HK-2 (cell line): ENCODE results near the gene SMIM21.

Source experiments
- DNase-seq: peaks from one replicate; pipeline ENCODE4 v3.0.0-alpha.2; 2018; ENCODE audit not compliant: unreplicated experiment

Gene SMIM21

DNA sequence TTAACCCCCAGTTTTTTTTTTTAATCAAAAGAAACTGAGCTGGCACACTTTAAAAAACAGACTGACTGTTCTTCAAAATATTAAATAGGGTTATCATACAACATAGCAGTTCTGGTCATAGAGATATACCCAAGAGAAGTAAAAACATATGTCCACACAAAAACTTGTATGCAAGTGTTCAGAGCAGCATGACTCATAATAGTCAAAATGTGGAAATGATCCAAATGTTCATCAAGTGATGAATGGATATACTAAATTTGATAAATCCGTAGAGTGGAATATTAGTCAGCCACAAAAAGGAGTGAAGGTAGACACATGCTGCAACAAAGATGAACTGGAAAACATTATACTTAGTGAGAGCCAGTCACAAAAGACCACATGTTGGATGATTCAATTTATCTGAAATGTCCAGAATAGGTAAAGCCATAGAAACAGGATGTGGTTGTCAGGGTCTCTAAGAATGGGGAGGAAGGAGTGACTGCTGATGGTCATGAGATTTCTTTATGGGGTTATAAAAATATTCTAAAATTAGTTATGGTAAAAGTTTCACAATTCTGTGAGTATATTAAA is 5.1 kb downstream of the SMIM21 start:
- no peak for DNase-seq

DNA sequence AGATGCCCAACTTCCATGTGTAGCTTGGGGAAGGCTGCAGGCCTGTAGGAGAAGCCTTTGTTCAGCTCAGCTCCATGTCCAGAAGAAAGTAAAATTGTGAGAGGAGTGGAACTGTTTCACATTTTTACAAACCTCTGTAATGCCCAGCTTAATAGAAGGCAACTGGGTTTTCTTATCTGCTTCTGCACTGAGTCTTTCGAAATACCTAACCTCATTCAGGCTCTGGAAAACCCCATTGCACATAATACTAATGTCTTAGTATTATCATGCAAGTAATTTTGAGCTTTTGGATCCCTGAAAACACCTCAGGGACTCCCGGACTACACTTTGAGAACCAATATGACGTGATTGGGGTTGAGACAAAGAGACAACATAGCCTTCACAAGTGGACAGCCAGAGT is 5.8 kb downstream of the SMIM21 start:
- DNase-seq: no peak

DNA sequence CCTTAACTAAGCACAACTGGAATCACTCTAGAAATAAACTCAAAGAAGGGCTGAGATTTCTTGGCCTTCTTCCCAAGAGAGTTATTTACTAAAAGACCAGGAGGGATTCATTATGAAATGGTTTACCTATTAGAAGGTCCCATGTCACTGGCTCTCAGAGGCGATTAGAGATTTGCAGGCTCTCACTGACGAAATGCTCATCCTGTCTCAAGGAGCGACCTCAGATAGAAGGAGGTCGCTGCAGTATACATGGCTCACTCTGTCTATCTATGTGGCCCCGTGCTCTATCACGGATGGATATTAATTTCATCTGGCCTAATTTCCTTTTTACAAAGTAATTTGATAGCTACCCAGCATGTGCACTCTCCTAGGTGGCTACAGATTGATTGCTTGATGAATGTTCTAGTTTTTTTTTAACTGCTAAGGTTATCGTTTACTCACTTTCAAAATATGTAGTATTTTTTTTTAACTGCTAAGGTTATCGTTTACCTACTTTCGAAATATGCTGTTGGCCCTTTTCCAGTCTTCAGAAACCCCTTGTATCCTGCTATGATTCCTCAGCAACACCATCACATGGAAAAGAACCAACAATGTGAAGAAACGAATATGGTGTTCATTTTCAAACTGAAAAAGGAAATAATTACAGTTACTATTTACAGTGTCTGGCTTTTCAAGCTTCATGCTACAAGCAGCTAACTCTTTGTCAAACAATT is 9.1 kb downstream of the SMIM21 start:
- no peak for DNase-seq

DNA sequence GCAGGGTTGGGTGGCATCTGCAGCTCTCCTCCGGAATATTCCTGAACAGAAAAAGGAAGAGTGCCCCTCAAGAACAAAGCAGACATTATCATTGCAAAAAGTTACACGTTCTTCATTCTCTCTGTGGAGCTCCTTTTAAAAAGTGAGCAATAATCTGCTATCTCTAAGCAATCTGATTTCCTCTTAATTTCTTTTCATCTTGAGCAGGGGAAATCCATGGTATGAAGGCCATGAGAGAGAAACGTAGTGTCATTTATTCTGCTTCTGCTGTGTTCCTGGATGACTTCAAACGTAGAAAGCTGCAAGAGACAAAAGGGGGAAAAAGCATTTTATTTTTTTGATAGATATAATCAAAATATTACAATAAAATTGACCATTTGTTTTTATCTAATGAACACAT is 16.9 kb downstream of the SMIM21 start:
- no peak for DNase-seq

DNA sequence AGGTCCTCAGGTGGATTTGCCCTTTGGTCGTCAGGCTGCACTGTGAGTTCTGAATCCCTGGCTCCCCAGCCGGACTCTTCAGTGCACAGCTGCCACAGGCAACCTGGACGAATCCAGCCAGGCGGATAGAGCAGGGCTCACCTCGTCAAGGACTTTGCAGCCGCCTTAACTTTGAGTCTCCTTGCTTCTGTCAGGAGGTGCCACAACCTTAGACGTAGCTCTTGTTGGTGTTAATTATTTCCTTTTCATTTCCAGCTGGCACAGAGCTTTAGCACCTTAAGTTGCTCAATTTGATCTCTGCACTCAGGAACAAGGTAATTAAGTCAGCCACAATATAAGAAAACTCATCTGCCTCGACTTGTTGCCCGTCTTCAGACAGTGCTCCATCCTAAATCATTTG is 17.7 kb downstream of the SMIM21 start:
- DNase-seq: no peak

DNA sequence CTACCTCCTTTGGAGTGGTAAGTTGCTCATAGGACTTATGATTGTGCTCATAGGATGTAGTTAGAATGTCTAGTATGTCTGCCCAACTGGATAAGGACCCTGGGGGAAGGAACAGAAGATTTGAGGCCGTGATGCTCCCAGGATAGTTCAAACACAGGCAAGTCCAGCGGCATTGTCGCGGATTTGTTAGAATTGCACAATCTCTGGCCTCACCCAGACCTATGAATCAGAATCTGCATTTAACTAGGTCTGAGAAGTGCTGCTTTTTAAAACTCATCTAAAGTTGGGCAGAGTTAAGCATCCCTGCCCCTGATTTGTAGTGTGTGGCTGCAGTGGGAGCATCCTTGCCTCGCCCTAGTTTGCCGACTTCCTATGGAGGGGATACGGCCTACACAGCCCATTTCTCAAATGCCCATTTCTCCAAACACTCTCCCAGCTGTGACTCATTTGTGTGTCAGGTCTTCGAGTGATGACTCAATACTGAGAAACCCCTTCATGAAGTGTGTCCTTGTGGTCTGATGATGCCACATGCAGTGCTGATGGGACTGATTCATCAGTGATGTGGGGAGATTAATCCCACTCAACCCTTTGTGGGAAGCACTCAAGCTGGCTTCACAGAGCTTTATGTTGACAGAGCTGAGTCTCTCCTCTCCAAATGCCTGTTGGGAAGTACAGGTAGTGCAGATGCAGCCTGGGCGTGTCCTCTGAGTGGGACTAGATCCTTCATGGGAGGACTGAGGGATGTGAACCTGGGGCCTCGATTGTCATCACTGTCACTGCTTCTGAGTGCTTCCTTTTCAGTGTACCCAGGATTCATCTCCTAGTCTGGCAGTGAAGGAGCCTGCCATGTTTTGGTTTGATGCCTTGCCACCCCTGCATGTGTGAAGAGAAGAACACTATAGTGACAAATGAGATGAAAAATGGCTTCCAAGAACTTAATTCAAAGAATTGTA is 18.7 kb downstream of the SMIM21 start:
- peak; percentile 57 for DNase-seq

DNA sequence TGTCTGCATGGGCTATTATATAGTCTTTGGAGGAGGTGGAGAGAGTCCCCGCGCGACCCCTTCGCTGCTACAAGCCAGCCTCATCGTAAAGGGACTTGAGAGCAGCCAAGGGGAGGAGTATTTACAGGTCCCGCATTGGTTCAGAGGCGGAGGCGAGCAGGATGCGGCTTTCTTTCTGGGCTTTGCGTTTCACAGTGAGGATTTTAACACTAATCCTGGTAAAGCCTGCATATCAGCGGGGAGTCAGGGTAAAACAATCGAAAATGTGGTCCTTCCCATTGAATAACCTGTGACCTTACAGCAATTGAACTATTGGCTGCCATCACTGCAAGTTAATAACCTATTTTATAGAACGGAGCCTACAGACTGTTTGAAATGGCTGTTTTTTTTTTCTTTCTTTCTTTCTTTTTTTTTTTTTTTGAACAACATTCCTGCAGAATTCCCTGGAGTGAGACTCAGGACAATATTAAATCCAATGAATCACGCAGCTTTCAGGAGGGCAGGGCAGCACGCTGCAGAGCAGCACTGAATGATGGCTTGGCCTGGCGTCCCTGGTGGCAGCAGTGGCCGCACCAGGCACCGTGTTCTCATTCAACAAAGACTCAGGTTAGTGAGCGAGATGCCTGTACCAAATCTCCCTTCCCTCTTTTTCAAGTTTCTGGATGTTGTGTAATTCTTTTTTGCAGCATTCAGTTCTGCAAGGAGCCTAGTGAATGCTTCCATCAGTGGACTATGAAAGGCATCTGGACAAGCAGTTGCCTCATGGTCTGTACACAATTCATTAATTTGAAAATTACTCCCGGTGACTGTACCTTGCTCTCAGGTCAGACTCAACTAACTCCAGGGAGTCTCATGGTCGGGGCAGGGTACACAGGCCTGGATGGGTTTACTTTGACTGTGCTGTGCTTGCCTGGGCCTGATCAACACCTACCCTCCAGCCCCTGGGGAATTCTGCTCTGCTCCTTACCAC is 19.8 kb downstream of the SMIM21 start:
- no peak for DNase-seq

DNA sequence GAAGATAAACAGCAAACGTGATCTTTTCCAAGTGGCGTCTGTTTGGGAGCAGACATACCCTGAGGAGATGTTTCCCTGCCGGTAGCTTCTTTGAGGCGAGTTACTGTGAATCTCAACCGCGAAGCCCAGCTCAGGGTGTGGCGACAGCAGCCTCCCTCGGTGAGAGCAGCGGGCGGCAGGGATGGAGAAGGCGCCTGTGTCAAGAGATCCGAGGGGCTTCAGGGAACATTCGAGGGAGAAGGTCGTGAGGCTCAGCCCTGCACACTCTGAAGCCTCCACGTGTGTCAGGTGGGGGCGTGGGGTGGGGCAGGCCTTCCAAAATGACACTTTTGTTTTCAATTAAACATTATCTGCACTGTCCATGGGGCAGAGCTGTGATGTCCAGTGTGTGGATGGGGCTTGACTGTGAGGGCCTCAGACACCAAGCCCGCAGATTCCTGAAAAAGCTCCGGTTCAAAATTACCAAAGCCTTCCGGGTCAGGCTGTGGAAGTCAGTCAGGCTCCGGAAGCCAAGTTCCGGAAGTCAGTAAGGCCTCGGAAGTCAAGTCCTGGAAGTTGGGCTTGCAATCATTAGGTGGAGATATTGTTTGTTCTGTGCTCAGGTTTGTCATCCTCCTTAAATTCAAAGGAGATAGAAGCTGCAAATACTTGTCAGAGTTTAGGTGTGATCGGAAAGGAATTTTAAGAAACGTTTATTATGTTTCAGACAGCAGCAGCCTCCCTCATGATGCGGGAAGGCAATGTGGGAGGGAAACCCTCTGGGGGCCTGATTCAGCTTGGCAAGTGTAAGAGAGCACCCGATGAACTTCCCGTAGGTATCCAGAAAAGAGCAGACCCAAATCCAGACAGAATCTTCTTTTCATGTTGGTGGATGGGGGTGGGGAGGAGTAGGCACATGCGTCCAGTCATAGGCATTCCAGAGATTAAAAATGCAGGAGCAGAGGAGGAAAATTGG is 20.7 kb downstream of the SMIM21 start:
- DNase-seq: no peak

DNA sequence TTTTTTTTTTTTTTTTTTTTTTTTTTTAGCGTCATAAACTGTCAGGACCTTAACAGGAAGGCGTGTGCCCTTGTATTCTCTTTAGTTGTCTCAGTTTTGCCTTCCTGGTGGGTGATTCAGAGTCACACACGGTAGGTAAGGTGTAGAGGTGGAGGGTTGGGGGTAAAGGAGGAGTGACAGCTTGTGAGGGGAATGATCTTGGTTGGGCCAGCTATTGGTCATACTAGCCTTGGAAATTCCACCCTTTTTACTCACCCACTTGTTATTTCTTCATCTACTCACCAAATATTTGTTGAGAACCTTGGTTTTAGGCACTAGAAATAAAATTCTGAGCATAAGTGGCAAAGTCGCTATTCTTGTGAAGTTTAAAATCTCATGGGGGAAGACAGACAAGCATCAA is 22.2 kb downstream of the SMIM21 start:
- no peak for DNase-seq

DNA sequence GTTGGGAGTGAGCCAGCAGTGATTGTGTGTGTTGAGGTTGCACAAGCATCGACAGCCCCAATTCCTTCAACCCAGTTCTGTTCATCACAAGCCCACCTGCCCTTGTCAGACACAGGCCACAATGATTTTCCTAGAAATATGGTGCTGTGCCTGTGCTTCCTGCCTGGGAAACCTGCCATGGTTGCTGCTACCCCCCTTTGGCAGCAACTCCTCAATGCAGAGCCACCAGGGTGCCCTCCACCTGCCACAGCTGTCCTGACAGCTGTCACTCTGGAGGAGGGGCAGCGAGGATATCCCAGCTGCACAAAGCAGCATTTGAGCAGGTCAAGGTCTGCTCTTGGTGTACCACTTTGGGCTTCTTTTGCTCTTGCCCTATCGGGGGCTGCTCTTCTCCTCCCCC is 27.1 kb downstream of the SMIM21 start:
- no peak for DNase-seq

DNA sequence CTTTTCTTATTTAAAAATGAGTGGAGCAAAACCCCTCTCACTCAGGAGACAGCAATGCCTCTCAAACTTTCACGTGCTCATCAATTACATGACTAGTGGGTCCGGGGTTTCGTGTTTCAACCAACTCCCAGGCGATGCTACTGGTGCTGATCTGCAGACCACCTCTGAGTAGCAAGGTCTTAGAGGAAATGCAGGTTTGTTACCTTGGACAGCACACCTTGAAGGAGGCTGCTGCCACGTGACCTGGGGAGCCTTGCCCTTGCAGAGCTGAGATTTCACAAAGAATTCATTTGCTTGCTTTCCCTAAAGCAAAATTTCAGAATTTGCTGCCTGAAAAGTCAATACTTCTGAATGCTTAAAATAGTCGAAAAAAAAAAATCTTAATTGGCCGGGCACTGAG is 32.4 kb downstream of the SMIM21 start:
- DNase-seq: no peak

DNA sequence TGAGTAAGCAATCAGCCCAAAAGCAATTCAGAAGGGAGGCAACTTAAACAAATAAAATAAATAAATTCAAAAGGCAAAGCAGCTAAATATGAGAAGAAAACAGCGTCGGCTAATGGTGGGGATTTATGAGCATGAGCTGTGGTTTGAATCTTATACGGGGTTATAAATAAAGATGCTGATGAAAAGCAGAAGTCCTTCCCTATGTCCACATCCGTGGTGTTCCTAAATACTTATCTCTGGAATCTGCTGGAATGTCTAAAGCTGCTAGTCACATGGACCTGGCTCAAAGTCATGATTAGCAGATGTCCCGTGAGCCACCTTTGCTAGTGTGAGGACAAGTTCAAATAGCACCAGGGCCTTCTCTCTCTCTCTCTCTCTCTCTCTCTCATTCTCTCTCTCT is 33.8 kb downstream of the SMIM21 start:
- DNase-seq: no peak

DNA sequence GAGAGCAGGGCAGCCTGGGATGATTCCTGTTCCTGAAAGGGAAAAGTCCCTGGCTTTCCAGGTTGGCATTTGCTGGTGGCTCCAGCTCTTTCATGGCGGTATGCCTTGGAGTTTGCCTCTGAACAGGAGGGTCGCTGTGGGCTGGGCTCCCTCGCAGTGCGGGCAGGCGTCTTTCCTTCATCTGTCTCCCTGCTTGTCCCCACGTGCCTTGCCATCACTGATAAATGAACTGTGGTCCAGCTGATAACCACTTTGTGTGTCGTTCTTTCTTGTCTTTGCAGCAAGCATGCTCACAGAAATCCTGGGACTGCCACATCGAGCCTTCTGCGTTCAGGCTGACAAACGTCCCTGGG is 35.3 kb downstream of the SMIM21 start:
- DNase-seq: no peak

DNA sequence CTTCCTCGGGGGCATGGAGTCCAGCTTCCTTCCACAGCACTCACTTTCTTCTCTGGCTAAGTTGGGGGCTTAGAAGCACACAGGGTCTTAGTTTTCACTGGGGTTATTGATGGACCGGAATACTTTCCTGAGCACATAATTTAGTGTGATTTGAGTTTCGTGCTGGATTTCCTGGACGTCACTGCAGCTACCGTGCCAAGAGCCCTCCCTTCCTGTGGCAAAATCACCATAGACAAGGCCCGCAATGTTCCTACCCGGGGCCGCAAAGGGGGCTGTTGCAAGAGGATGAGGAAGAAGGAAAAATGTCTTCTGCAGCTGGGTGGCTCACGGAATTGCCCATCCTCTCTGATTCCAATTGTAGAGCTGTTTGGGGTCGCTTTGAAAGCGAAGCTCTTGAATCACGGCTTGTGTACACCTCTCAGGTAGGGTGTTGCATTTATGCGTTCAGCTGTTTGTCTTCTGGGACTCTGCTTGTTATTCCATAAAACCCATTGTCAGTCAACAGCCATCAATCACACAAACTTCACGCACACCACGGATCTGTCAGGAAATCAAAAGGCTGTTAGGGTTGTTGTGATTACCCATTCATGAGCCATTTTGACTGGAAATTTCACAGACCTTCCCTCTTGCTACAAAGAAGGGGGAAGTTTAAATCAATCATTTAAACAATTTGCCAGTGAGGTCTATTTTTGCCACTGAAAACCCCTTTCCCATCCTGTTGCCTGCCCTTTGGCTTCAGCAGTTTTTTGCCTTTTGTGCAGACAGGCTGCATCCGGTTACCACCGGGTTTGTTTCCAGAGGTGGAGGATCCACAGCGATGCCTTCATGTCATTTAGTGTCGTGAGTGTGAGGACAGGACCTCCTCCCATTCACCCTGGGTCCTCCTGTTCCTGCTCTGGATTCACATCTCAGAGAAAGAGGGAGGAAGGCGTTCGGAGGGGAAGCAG is 36.0 kb downstream of the SMIM21 start:
- DNase-seq: no peak

DNA sequence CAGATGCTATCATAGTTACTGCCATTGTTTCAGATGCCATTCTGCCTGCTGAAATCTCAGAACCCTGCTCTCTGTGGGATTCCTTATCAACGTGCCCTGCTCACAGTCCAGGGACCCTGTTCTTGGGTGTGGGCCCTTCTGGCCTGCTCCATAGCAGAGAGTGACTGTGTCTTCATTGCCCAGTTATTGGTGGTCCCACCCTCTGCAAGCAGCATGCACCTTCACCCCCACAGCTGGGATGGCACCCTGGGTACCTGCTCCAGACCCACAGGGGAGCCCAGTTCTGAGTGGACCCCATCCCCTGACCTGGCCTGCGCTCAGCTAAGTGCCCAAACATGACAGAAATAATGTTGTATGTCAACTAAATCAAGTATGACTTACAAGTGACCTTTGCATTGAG is 36.6 kb downstream of the SMIM21 start:
- DNase-seq: no peak

DNA sequence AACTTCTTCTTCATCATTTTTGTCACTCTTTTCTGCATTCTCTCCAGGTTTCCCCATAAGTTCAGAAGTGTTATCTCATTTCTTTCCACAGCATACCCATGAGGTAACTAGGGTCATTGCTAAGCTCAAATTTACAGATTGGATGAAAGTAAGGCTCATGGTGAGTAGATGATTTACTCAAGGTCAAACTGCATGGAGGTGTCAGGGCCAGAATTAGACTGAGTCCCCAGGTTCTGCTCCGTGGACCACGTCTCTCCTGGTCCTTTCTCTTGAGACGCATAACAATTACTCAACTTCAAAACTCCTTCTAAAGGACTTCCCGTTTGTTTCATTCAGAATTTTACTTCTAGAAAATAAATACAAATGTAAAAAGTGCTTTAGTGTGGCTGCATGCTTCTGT is 43.4 kb downstream of the SMIM21 start:
- DNase-seq: no peak

DNA sequence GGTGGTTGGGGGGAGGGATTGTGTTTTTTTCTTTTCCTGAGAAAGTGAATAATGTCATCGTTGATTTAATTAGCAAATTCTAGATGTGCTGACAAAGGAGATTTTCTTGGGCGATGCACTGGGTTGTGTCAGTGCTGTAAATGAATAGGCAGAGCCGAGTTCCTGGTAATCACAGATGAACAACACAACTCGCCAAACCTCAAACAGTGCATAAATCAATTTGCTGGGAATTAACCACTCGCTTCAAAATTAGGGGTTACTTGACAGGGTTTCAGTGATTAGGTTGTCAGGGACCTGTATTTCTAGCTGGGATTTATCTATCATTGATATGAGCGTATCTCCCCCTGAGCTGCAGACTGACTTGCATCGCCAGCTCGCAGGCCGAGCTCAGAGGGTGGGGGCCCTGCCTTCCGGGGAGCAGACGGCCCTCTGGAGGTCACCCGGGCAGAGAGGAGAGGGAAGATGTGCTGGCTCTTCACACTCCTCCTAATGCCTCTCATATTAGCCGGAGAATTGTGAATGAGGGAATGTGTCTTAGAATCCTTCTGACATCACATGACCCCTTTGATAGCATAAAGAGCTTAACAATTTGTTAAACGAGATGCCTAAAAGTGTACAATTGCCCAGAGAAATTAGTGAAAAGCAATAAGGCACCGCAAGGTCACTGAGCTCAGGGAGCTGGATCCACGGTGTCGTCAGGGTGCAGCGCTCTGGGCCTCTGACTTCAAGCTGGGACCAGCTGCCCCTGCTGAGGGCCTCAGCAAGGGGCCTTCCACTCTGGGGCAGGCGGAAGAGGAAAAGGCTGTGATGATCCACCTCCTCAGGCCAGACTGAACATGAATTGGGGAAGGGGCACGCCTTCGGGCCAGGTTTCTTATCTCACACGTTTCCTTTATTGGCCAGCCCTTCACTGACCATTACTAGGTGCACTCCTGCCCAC is 48.9 kb downstream of the SMIM21 start:
- DNase-seq: no peak

DNA sequence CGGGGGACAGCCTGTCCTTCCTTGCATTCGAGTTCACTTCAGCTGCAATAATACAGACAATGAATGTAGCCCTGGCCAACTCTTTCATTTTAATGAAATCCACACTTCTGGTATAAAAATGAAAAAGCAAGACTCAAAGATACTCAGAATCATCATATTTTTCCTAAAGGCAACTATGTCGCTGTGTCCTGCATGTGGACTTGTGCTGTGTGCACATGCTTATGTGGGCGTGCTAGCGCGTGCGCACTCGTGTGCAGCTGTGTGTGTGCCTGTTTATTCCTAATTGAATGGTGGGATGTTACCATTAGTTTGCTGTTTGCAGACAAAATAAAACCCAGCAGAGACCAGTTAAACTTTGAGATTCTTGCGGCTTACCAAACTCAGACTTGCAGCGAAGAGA is 49.6 kb downstream of the SMIM21 start:
- DNase-seq: no peak
